Stimulated activated naive CD8-positive, alpha-beta T cell treated with anti-CD3 and anti-CD28 coated beads, Interleukin-15, Interleukin-2, amounts not matched to agents 100 ng/mL and 50 ng/mL, for 24 hours (primary cell): ENCODE measurements around the gene PMM1.
"Not testable (repeated sequence)": the region's sequence is repeated elsewhere in the genome, so short reads cannot be mapped to it uniquely, and the experiment has no call there.

Experiments
- H3K27ac Mint-ChIP-seq: one replicate; pipeline ENCODE4 v1.8.0; 2021; ENCODE audit warnings: mild to moderate bottlenecking, mixed read lengths
- H3K27me3 Mint-ChIP-seq: one replicate; pipeline ENCODE4 v1.8.0; 2021; ENCODE audit warnings: mixed read lengths
- H3K36me3 Mint-ChIP-seq: one replicate; pipeline ENCODE4 v1.8.0; 2021; ENCODE audit warnings: low read depth, mixed read lengths
- H3K4me1 Mint-ChIP-seq: one replicate; pipeline ENCODE4 v1.8.0; 2021; ENCODE audit warnings: low read depth, mixed read lengths
- H3K4me3 Mint-ChIP-seq: one replicate; pipeline ENCODE4 v1.8.0; 2021; ENCODE audit warnings: mild to moderate bottlenecking, mixed read lengths
- H3K9me3 Mint-ChIP-seq: one replicate; pipeline ENCODE4 v1.8.0; 2021; ENCODE audit warnings: mixed read lengths

Gene PMM1

GRCh38 chr22:41579297-41579996, 10.2 kb downstream of the PMM1 start:
- Mint-ChIP-seq H3K27ac (no peak overlapping the region), H3K36me3 (peaks cover 15% of the 10 kb centered on the region), H3K4me1 (no peaks in the 10 kb centered on the region), H3K4me3 (no peak overlapping the region), H3K9me3 (no peaks in the 10 kb centered on the region), H3K27me3 (no peaks in the 10 kb centered on the region)

GRCh38 chr22:41578818-41579217, 10.8 kb downstream of the PMM1 start:
- Mint-ChIP-seq H3K4me3 (no peak overlapping the region), H3K4me1 (no peaks in the 10 kb centered on the region), H3K36me3 (peaks cover 13% of the 10 kb centered on the region), H3K9me3 (no peaks in the 10 kb centered on the region), H3K27me3 (no peaks in the 10 kb centered on the region), H3K27ac (no peak overlapping the region)

- Mint-ChIP-seq H3K4me1 (no peaks in the 10 kb centered on the region), H3K4me3 (no peak overlapping the region), H3K27me3 (no peaks in the 10 kb centered on the region), H3K9me3 (no peaks in the 10 kb centered on the region), H3K36me3 (peaks cover 8% of the 10 kb centered on the region), H3K27ac (no peak overlapping the region)
These were observed 11.5 kb downstream of the PMM1 start for GRCh38 chr22:41578114-41578513.

DNA sequence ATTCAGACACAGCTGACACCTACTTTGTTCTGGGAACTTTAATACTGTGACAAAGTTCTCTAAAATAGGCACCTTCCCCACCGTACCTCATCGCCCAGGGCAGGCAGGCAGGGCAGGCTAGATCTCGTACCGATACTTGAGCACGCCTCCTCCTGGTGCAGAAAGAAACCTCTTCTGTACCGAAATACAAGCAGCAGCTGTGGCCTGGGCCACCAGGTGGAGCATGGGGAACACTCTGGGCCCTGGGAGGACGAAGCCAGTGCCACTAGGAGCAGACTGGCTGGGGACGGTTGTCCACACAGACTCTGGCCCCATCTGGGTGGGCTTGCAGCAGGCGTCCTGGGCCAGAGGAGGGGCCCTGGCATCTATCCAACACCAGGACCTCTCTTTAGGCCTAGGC, 12.8 kb downstream of the PMM1 start:
- Mint-ChIP-seq H3K9me3 (no peaks in the 10 kb centered on the region), H3K36me3 (peaks cover 8% of the 10 kb centered on the region), H3K4me1 (no peaks in the 10 kb centered on the region), H3K4me3 (no peak overlapping the region), H3K27me3 (no peaks in the 10 kb centered on the region), H3K27ac (no peak overlapping the region)

DNA sequence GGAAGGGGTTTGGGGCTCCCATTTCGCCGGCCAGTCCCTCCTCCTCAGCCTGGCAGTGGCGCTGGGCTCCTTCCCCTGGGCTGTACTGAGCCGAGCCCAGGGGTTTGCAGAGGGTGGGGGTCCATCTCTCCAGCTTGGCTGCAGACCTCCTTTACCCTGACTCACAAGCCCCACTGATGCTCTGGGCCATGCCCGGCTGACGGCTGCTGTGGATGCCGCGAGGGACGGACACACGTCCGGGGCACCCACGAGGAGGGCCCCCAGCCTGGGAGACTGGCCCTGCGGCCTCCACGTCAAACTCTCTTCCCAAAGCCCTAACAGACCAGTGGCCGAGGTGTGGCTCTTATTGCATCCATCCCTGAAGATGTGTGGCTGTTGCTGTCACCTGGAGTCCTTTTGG, 14.1 kb downstream of the PMM1 start:
- H3K4me1 Mint-ChIP-seq, result no peaks in the 10 kb centered on the region
- H3K27me3 Mint-ChIP-seq, result no peaks in the 10 kb centered on the region
- no peak overlapping the region for H3K4me3 Mint-ChIP-seq
- H3K27ac Mint-ChIP-seq, result no peak overlapping the region
- no peaks in the 10 kb centered on the region for H3K9me3 Mint-ChIP-seq
- H3K36me3 Mint-ChIP-seq, result peaks cover 8% of the 10 kb centered on the region

DNA sequence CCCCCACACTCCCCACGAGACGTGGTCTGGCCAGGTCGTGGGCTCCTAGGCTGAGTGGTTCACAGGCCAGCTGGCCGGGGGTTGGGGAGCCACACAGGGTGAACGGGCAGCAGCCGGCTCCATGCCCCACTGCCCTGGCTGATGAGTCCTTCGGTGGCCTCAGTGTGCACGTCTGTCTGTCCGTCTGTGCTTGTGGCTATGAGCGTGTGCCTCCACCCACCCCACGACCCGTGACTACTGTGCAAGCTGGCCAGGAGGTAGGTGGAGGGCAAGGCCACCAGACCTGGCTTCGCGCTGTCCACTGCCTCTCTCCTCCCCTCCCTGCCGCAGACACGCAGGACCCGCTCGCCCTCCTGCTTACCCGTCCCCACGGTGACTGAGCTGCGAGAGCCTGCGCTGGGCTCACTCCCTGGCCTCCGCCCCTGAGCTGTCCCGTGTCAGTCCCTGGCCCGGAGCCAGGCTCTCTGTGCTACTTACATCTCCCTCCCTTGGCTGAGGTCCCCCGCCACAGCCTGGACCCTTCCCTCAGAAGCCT, 14.7 kb downstream of the PMM1 start:
- H3K4me1 Mint-ChIP-seq, result no peaks in the 10 kb centered on the region
- no peaks in the 10 kb centered on the region for H3K27me3 Mint-ChIP-seq
- no peak overlapping the region for H3K4me3 Mint-ChIP-seq
- H3K9me3 Mint-ChIP-seq, result no peaks in the 10 kb centered on the region
- no peak overlapping the region for H3K27ac Mint-ChIP-seq
- H3K36me3 Mint-ChIP-seq, result peaks cover 3% of the 10 kb centered on the region

GRCh38 chr22:41573677-41574076, 16.0 kb downstream of the PMM1 start:
- Mint-ChIP-seq H3K27ac (no peak overlapping the region), H3K4me3 (no peak overlapping the region), H3K9me3 (no peaks in the 10 kb centered on the region), H3K4me1 (no peaks in the 10 kb centered on the region), H3K36me3 (peaks cover 3% of the 10 kb centered on the region), H3K27me3 (no peaks in the 10 kb centered on the region)

DNA sequence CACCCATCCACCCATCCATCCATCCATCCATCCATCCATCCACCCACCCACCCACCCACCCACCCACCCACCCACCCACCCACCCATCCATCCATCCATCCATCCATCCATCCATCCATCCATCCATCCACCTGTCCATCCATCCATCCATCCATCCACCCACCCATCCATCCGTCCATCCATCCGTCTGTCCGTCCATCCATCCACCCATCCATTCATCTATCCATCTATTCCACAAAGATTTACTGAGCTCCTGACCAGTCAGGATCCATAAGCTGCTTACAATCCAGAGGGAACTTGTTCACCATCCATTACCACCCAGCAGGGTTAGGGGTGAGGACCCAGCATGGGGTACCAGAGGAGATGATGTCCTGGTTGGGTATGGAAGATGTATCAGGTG, 17.3 kb downstream of the PMM1 start:
- H3K4me3 Mint-ChIP-seq, H3K27me3 Mint-ChIP-seq, H3K9me3 Mint-ChIP-seq, H3K4me1 Mint-ChIP-seq, H3K27ac Mint-ChIP-seq, H3K36me3 Mint-ChIP-seq: not testable (repeated sequence)

GRCh38 chr22:41571786-41572185, 17.9 kb downstream of the PMM1 start:
- Mint-ChIP-seq H3K9me3 (no peaks in the 10 kb centered on the region), H3K4me3 (no peak overlapping the region), H3K27ac (no peak overlapping the region), H3K36me3 (peaks cover 3% of the 10 kb centered on the region), H3K27me3 (no peaks in the 10 kb centered on the region), H3K4me1 (no peaks in the 10 kb centered on the region)

DNA sequence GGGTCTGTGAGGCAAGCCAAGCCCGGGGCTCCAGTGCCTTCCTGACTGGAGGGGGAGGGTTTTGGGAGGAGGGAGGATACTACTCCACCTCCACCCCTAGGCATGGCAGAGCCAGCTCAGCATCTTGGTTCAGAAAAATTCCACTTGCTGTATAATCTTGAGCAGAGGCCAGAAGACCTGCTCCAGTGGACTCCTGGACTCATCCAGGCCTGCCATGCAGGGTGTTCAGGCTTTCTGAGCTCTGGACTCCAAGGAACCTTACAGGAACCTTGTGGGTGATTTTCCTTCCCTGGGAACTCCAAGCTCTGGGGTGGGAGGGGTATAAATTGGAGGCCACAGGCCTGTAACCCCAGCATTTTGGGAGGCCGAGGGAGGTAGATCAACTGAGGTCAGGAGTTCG, 19.4 kb downstream of the PMM1 start:
- no peaks in the 10 kb centered on the region for H3K36me3 Mint-ChIP-seq
- no peaks in the 10 kb centered on the region for H3K27me3 Mint-ChIP-seq
- no peak overlapping the region for H3K4me3 Mint-ChIP-seq
- H3K27ac Mint-ChIP-seq, result no peak overlapping the region
- H3K4me1 Mint-ChIP-seq, result peaks cover 6% of the 10 kb centered on the region
- no peaks in the 10 kb centered on the region for H3K9me3 Mint-ChIP-seq

DNA sequence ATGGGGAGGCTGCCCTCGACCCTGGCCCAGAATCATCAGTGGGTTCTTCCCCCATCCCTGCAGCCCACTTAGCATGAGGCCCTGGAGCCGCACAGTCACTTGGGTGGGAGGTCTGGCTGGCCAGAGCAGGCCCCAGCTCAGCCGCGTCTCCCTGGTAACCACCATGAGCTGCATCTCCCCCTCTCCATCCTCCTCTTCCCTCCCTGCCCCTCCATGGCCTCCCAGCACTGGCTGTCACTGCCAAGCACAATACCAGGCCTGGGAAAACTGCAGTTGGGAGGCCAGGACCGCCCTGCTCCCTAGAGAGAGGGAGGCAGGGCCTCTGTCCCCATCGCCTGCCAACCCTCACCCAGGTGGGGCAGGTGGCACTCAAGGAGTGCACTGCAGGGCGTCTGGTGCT, 20.8 kb downstream of the PMM1 start:
- Mint-ChIP-seq H3K4me3 (no peak overlapping the region), H3K27me3 (no peaks in the 10 kb centered on the region), H3K9me3 (no peaks in the 10 kb centered on the region), H3K4me1 (peaks cover 6% of the 10 kb centered on the region), H3K36me3 (no peaks in the 10 kb centered on the region), H3K27ac (no peak overlapping the region)

- H3K27ac Mint-ChIP-seq, result no peak overlapping the region
- no peaks in the 10 kb centered on the region for H3K9me3 Mint-ChIP-seq
- peaks cover 6% of the 10 kb centered on the region for H3K4me1 Mint-ChIP-seq
- no peaks in the 10 kb centered on the region for H3K36me3 Mint-ChIP-seq
- H3K27me3 Mint-ChIP-seq, result peaks cover 3% of the 10 kb centered on the region
- H3K4me3 Mint-ChIP-seq, result no peak overlapping the region
These were observed 22.2 kb downstream of the PMM1 start for GRCh38 chr22:41567512-41567768.

- Mint-ChIP-seq H3K9me3 (no peaks in the 10 kb centered on the region), H3K27ac (no peak overlapping the region), H3K36me3 (no peaks in the 10 kb centered on the region), H3K4me3 (no peak overlapping the region), H3K27me3 (peaks cover 13% of the 10 kb centered on the region), H3K4me1 (peaks cover 6% of the 10 kb centered on the region)
These were observed 24.1 kb downstream of the PMM1 start for GRCh38 chr22:41565403-41566054.

DNA sequence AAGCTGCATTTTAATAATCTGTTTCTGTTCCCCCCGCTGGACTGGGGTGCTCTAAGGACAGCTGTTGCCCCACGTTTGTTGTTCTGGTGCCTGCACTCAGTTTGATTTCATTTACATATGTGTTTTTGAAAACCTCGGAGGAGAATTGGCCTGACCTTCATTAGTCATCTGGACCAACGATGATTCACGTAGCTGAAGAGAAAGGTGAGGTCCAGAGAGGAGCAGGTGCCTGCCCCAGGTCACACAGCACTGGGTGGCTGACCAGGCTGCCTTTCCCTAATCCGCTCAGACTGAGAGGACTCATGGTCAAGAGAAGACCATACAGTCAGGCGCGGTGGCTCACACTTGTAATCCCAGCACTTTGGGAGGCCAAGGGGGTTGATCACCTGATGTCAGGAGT, 25.1 kb downstream of the PMM1 start:
- Mint-ChIP-seq H3K27me3 (peaks cover 22% of the 10 kb centered on the region), H3K36me3 (no peaks in the 10 kb centered on the region), H3K4me3 (no peak overlapping the region), H3K9me3 (no peaks in the 10 kb centered on the region), H3K27ac (no peak overlapping the region), H3K4me1 (peaks cover 6% of the 10 kb centered on the region)

- Mint-ChIP-seq H3K36me3 (no peaks in the 10 kb centered on the region), H3K27me3 (peaks cover 22% of the 10 kb centered on the region), H3K9me3 (no peaks in the 10 kb centered on the region), H3K4me3 (no peak overlapping the region), H3K27ac (no peak overlapping the region), H3K4me1 (peaks cover 6% of the 10 kb centered on the region)
These were observed 26.5 kb downstream of the PMM1 start for GRCh38 chr22:41563051-41563711.
